ENCODE data around the gene ALKAL2.

Gene ALKAL2

DNA sequence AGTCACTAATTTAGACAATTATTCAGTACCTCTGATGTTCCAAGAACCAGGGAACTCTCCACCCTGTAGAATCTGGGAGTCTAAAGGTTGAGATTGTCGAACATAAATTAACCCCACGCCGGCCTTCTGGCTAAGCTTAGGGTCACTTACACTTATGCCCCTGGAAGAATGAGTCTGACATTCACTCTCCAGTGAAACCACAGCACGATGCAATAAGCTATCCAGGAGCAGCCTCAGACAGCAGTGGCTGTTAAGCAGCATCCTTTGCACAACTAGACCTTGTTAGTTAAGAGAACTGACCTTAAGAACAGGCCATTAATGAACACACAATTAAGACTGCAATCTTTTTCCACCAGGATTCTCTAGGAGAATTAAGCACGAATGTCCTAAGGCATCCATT lies 49.0 kb downstream of the ALKAL2 start:
- DNase-seq = no peak

GRCh38 chr2:238431-238830 lies 49.5 kb downstream of the ALKAL2 start:
- no peak for DNase-seq

GRCh38 chr2:237878-238277 lies 50.0 kb downstream of the ALKAL2 start:
- no peak for DNase-seq

GRCh38 chr2:236993-237539 lies 50.8 kb downstream of the ALKAL2 start:
- no peak for DNase-seq

DNA sequence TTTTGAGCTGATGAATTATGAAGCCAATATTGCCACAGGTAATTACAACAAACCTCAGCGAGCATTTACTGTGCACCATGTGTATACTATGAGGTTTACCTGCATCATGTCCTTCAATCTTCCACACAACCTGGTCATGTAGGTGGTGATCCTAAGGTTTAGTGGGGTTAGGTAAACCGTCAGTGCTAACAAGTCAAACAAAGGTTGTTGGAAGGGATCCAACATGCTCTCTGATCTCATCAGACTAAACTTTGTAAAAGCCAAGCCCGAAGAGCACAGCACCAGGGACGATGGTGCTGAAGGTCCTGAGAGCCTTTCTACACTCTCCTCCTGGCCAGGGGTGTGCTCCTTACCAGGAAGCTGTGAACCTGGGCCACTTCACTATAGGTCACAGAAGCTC lies 53.5 kb downstream of the ALKAL2 start:
- no peak for DNase-seq

GRCh38 chr2:233030-233429 lies 54.9 kb downstream of the ALKAL2 start:
- no peak for DNase-seq

DNA sequence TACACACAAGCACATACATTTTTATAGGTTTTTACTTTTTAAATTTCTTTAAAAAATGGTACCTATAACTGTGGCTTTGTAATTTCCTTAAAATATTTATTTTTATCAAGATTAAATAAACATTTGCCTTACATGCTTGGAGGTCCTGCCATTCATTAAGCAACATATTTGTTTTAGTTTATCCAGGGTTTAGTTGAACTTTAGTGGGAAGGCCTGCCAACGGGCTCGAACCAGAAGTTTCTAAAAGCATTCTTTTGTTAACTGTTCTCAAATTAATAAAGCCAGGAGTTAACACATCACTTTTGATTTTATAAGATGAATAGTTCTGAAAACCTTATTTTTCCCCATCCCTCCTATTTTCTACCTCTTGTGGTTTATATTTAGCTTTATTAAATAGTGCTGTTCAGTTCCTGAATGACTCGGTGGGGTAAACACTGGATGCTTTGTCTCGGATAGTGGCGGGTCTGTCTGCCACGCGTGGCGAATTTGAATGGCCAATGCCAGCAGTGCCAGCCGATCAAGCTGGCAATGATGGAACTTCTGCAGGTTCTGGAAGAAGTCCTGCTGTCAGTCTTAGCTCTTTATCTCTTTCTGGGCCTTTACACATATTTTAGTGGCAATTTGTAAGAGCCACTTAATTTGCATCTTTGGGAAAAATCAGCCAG lies 56.2 kb downstream of the ALKAL2 start:
- no peak for DNase-seq
